GM21825 (cell line): ENCODE measurements around the gene SLC41A3.
A peak's percentile ranks its signal among the peaks of the same experiment; 100 is the strongest.
"Not testable (repeated sequence)": the region's sequence is repeated elsewhere in the genome, so short reads cannot be mapped to it uniquely, and the experiment has no call there.

ENCODE experiments used
- ATAC-seq: cut with Tn5 transposase; IDR thresholded peaks from one replicate; pipeline ENCODE4 v1.9.1; 2021; ENCODE audit warnings: mild to moderate bottlenecking, moderate library complexity; ENCODE audit not compliant: unreplicated experiment

SLC41A3 gene

GRCh38 chr3:126056681-126057500 lies 27.0 kb downstream of the SLC41A3 start:
- no peak for ATAC-seq

DNA sequence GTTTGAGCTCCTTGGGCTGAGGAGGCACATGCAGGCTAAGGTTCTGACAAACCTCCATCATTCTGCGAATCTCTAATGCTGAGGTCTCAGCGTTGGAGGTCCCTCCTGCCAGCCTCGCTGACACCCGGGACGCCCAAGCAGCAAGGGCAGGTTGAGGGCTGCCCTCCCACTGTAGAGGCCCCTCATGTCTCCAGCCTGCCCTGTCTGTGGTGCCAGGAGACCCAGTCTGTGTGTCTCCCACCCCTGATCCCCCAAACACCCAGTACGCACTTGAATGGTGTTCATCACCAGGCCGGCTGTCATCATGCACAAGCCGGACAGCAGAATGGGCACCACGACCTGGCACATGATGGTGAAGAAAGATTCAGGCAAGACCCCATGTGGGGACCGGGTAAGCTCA lies 27.8 kb downstream of the SLC41A3 start:
- ATAC-seq, result no peak

DNA sequence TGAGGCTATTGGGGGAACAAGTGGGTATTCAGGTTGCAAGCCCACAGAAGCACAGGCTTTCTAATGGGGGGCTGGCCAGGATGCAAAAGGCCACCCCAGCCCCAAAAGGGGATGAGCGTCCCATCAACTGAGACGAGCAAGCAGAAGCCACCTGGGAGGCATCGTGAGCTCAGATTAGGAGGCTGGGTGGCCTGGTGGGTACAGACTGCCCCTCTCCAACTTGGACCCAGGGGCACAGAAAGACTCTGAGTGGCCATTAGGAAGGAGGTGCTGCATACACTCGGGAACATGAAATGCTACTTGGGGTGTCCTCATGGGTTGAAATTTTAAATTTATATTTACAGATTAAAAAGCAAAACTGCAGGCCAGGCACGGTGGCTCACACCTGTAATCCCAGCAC lies 29.1 kb downstream of the SLC41A3 start:
- no peak for ATAC-seq

DNA sequence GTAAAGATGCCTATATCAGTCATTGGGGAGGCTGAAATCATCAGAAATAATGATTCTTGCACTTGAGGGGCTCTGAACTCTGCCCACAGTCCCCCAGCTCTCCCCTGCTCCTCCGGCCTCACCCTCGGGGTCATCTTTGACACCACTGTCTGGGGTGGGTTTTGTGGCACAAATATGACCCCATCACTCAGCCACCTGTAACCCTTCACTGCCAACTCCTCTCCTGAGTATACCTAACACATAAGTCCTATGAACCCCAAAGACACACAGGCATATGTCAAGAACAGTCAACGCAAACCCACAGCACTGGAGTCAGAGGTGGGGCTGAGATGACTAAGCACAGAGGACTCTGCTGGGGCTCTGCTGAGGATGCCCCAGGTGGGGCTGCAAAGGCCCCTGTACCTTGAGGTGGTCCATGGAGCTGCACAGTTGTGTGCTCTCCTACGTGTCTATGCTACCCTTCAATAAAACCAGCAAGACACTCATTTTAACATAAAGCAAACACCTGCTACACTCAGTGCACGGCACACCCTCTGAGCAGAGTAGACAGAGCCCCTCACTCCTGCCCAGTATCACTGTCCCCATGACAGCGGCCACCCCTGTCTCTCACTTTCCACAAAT lies 29.9 kb downstream of the SLC41A3 start:
- no peak for ATAC-seq

DNA sequence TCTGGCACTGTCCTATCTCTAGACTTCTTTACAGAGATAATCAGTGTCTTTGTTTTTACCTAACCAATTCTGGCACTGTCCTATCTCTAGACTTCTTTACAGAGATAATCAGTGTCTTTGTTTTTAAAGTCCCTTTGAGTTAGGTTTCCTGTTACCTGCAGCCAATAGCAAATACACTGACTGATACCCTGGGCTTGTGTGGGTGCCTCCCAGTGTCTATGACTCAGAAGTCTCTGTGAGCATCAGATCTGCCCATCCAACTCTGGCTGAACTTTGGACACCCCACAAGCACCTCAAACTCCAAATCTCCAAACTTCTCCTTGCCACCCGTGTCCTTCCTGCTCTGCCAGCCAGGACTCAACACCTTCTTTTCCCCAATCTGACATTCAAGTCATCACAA lies 30.4 kb downstream of the SLC41A3 start:
- ATAC-seq, result no peak

DNA sequence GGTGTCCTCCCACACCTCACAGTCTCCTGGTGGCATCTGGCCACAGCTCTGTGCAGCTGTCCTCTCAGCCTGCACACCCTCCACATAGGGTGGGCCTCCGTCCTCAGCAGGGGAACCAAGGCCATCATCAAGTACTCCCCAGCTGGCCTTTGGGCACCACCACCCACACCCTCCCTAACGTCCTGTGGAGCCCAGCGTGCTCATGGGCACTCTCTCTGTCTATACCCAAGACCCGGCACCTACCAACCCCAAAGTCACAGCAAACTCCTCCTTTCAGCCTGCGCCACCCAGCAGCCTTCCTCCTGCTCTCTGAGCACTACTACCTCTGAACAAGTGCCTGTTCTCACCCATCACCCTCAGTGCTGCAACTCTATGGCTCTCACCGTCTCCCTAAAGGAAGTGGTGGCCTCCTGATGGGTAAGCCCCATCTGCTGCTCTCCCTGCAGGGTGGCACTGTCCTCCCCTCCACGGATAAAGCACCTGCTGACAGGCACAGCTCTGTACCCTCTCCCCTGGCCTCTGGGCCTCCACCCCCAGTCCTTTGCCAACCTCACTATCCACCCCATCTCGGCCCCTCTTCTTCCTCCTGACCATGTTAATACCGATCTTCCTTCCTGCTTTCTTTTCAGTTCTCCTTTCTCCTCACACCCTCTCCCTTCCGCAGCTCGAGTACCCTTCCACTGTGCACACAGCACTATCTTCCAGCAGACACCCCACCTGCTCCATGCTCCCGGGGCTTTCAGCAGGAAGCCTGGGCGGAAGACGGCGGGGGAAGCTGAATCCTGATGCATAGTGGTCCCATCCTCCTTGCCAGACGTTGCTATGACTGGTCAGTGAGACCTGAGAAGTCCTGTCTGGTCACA lies 31.5 kb downstream of the SLC41A3 start:
- ATAC-seq, result peak; percentile 54

- no peak for ATAC-seq
These were observed 32.2 kb downstream of the SLC41A3 start for GRCh38 chr3:126051741-126052140.

- no peak for ATAC-seq
These were observed 32.7 kb downstream of the SLC41A3 start for GRCh38 chr3:126051234-126051633.

DNA sequence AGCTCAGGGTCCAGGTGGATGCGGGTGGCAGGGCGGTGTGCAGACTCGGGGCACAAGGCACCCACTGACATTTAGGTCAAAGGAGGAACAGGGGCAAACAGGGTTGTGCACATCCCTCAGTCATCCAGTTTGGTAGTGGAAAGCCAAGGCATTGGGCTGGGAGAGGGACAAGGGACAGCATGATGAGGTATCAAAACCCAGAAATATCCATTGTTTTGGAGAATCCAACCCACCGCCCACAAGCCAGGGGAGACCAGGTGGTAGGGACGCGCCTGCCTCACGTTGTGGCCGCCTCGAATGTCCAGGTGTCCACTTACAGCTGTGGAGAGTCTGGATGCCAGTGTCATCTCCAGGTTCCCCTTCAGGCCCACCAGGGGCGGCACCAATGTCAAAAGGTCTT lies 33.3 kb downstream of the SLC41A3 start:
- ATAC-seq, result no peak

- ATAC-seq, result no peak
These were observed 33.9 kb downstream of the SLC41A3 start for GRCh38 chr3:126050050-126050392.

DNA sequence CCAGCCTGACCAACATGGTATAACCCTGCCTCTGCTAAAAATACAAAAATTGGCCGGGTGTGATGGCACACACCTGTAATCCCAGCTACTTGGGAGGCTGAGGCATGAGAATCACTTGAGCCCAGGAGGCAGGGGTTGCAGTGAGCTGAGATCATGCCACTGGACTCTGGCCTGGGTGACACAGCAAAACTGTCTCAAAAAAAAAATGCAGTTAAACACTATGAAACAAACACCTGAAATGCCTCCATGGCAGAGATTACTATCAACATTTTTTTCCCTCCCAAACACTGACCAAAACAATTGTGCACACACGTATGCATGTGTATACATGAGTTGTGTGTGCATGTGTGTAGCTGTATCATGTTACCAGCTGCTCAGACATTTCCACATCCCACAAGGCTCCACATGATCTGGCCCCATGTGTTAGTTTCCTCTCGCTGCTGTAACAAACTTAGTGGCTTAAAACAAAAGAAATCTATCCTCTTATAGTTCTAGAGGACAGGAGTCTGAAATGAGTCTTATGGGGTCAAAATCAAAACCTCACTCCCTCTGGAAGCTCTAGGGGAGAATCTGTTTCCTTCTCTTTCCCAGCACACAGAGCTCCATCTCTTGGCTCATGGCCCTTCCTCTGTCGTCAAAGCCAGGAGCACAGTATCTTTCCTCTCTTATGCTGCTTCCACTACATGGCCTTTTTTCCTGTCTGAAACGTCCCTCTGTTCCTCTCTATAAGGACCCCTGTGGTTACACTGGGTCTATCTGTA lies 34.5 kb downstream of the SLC41A3 start:
- ATAC-seq, result no peak

- no peak for ATAC-seq
These were observed 43.5 kb downstream of the SLC41A3 start for GRCh38 chr3:126040386-126040785.

DNA sequence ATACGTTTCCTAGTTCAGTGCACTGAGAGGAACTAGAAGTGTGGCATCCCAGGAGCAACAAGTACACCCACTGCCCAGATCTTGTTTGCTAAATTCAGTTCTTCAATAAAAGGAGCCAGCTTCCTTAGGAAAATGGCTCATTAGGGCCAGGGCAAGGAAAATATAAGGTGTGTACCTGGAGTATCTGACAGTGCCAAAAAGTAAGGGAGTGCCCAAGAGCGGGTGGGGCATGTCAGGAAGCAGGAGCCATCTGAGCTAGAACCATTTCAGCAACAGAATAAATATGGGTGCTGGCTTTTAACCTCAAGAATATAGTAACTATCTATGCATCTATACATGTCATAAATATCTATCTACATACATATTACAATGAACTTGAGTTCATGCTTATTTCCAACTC lies 44.1 kb downstream of the SLC41A3 start:
- no peak for ATAC-seq

DNA sequence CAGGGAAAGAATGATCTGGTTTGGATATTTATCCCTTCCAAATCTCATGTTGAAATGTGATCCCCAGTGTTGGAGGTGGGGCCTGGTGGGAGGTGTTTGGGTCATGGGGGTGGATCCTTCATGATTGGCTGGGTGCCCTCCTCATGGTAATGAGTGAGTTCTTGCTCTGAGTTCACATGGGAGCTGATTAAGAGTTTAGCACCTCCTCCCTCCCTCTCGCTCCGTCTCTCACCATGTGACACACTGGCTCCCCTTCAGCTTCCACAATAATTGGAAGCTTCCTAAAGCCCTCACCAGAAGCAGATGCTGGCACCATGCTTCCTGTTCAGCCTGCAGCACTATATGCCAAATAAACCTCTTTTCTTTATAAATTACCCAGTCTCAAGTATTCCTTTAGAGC lies 45.1 kb downstream of the SLC41A3 start:
- not testable (repeated sequence) for ATAC-seq

DNA sequence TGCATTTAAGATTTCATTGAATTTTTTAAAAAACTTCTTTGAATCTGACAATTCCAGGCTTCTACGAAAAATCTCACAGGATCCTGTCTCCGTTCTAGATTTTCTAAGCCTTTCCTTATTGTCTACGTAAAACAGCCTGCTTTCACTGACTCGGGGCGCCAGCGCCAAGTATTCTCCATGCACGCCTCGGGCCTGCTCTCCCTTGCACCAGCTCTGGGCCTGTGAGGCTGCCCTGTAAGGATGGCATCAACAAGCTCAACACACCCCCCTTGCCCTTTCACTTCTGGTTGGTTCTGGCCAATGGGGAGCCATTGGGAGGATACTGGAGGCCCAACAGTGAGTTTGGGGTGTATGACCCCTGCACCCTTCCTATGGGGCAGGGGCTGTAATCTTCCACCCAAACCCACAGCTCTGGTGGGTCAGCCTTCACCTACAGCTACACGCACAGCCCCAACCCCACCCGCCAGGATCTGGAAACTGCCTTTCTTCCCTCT lies 47.8 kb downstream of the SLC41A3 start:
- ATAC-seq, result no peak

GRCh38 chr3:126035362-126036050 lies 48.4 kb downstream of the SLC41A3 start:
- no peak for ATAC-seq

DNA sequence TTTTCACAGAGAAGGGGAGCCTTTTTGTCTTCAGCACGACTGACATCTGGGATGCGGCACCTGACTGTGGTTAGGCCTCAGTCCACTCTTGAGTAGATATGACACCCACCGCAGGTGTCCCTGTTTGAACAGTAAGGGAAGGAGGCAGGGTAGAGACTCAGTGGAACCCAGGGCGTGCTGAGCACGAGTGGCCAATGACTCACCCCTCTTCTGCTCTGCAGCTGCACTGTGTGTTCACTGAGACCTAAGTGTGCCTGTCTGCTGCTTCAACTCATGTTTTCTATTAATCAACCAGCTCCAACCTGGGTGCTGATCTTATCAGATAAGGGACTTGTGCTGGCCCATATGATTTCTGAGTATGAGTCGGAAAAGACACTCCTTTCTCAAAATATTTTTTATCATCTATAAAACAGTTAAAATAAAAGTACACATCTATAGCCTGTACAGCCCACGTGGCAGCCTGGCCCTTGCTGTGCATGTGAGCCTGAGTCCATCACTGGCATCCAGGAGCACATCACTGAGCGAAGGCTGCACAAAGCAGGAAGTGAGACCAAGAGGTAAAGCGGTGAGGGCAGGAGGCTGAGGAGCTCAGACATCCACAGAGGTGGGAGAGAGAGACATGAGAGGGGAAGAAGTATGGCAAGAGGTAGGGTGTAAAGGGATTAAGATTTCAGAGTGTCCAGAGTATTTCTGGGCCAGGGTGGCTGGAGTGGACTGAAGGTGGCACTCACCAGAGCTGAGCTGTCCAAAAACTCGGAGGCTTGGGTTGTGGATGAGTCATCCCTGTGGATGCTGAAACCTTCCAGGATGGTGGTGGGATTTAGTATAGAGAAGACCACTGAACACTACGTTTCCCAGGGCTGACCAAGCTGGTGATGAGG lies 49.2 kb downstream of the SLC41A3 start:
- ATAC-seq, result no peak

GRCh38 chr3:126033765-126034164 lies 50.2 kb downstream of the SLC41A3 start:
- ATAC-seq, result no peak

DNA sequence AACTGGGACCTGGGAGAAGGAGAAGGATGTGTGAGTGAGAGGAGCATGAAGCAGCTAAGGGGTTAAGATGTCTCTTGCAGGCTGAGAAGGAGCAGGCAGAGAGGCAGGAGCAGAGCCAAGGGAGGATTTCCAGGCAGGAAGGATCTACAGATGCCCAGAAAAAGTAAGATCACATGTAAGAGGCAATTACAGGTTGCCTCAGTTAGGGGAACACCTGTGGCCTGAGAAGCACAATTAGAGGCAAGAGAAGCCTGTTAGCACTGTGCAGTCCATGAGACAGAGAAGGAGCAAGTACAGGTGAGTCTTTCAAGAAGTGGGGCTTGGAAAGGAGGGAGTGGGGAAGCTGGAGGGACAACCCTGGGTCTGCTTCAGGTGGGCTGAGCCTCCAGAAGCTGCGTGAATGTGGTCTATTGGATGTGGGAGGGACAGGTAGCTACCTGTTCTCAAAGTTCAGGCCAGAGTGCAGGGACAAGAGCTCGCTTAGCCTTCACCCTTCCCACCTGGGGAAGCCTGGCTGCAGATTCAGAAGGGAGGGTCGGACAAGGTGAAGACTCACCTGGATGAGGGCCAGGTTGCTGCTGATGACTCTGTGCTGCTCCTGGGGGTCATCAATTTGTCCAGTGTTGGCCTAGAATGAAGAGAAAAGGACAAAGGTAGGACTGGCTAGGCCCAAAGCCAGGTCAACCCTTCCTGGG lies 50.7 kb downstream of the SLC41A3 start:
- ATAC-seq, result no peak
